Stimulated activated CD4-positive, alpha-beta T cell treated with anti-CD3 and anti-CD28 coated beads, Interleukin-1b, Interleukin-23, amount 100 ng/mL, for 24 hours (primary cell): ENCODE measurements around the gene SLC12A8.

ENCODE experiments used
- DNase-seq, 4 experiments: peaks; one replicate each; pipeline ENCODE4 v3.0.0-alpha.2; 2020; ENCODE audit warnings: low read depth in 4 of 4, low spot score in 1 of 4

The SLC12A8 gene

GRCh38 chr3:125079675-125080045, 132.9 kb downstream of the SLC12A8 start:
- DNase-seq = no peak

- DNase-seq = no peak
Observed at GRCh38 chr3:125078951-125079674, 133.4 kb downstream of the SLC12A8 start.

DNA sequence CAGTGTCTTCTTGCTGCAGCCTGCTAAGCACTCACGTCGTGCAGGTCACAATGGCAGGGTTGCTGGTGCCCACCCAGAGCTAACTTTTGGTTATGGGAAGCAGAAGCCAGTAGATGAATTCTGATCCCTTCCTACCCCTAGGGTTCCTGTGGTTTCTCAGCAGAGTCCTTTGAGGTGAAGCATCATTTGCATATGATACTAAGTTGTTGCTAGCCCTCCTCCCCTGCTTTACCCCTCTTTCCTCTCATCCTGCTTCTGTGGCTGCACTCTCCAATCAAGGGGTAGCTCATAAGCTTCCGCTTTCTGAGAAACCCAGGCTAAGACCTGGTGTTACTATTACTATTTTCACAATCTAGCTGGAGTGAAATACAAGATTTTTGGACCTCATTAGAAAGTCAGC, 134.7 kb downstream of the SLC12A8 start:
- DNase-seq = no peak

GRCh38 chr3:125076464-125076863, 136.1 kb downstream of the SLC12A8 start:
- DNase-seq = no peak

- DNase-seq = no peak
Observed at GRCh38 chr3:125075738-125076137, 136.8 kb downstream of the SLC12A8 start.

GRCh38 chr3:125073390-125073905, 139.1 kb downstream of the SLC12A8 start:
- no peak for DNase-seq

DNA sequence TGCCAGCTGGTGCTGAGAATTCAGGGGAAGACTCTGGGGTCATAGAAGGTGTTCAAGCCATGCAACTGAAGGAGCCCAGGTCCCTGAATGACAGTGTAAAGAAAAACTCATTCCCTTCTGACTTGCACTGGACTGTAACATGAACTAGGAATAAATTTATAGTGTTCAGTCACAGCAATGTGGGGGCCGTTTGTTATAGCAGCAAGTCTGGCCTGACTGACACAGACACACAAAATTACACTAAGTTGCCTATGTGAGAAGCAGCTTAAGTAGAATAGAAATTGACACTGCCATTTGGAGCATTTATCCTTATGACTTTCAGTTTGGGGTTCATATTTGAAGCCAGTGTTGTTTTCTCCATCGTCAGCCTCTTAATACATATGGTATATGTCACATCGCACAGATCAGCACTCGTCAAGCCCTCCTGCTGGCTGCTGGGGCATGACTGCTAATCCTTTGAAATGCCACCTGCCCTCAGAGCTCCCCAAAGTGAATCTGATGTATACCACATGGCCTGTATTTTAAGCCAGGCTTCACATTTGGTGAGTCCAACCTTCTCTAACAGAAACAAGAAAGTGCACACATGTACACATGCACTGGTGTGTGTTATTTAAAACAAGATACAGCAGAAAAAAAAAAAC, 139.7 kb downstream of the SLC12A8 start:
- DNase-seq = no peak

DNA sequence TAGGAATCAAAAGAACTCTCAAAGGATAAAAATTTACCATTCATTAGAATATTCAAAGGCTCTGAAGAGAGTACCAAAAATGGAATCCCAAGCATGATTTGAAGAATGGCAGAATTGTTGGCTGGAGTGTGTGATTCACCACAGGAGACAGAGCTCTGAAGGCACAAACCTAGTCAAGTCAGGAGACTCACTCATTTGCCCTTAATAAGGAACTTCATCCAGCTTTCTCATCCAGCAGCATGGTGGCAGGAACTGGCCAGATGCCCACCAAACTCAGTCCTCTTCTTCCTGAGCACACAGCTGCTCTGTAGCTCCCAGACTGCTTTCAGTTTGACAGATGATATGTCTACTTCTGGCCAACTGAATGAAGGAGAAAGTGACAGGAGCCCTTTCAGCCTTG, 140.2 kb downstream of the SLC12A8 start:
- no peak for DNase-seq

DNA sequence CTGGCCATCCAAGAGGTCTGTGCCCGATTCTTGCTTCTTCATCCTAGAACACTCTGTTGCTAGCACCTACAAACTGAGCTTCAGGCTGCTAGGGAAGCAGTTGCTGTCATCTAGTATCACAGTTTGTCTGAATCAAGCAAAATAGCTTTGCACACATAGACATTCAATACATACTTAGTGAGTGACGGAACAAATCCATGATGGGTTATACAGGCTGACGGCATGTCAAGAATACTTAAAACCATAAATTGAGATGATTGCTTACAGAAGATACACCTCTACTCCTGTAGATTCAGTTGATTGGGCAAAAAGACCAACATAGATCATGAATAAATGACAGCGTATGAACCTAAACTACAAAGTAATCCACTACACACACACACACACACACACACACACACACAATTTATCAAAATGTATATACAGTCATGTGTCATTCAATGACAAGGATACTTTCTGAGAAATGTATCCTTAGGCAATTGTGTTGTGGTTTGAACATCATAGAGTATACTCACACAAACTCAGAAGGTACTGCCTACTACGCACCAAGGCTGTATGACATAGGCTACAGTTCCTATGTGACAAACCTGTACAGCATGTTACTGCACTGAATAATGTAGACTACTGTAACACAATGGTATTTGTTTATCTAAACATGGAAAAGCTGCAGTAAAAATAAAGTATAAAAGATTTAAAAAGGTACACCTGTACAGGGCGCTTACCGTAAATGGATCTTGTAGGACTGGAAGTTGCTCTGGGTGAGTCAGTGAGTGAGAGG, 142.4 kb downstream of the SLC12A8 start:
- DNase-seq = no peak

DNA sequence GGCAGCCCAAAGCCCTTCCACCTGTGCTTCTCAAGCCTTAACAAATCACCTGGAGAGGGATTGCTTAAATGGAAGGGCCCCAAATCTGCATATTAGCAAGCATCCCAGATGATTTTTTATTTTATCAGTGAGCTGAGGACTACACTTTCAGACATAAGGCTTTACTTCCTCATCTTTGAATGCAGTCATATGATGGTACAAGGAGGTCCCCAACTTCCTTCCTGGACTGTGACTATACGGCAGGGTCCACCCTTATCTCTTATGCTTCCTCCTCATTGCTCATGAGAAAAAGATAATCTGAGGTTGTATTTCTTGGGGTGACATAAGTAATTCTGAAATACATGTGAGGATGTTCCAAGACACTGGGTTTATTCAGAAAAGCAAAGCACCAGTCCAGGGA, 143.1 kb downstream of the SLC12A8 start:
- DNase-seq = no peak

DNA sequence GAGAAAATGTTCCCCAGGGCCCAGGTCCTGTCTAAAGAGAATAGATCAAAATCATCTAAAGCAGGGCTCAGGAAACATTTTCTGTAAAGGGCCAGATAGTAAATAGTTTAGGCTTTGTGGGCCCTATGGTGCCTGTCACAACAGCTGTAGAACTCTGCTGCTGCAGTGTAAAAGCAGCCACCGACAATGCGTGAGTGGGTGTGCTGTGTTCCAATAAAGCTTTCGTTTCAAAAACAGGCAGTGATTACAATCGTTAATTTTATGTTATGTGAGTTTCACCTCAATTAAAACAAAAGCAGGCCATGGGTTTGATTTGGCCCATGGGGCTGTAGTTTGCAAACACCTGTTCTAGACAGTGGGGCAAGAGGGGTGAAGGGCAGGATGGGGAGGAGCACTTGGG, 144.3 kb downstream of the SLC12A8 start:
- no peak for DNase-seq

- DNase-seq = no peak
Observed at GRCh38 chr3:125067225-125067624, 145.3 kb downstream of the SLC12A8 start.

- DNase-seq = no peak
Observed at GRCh38 chr3:125062904-125063618, 149.5 kb downstream of the SLC12A8 start.

DNA sequence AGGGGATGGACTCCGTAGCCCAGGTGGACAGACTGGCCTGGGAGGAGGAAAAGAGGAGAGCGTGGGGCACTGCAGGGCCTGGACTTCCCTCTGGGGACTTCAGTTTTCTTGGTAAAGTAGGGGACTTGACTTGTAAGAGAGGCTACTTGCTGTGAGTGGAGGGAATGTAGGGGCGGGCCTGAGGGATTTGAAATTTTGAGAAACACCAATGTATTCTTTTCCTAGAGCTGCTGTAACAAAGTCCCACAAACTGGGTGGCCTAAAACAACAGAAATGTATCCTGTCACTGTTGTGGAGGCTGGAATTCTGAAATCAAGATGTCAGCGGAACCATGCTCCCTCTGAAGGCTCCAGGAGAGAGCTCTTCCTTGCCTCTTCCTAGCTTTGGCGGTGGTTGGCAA, 150.9 kb downstream of the SLC12A8 start:
- DNase-seq = no peak

GRCh38 chr3:125061170-125061569, 151.4 kb downstream of the SLC12A8 start:
- DNase-seq = no peak

DNA sequence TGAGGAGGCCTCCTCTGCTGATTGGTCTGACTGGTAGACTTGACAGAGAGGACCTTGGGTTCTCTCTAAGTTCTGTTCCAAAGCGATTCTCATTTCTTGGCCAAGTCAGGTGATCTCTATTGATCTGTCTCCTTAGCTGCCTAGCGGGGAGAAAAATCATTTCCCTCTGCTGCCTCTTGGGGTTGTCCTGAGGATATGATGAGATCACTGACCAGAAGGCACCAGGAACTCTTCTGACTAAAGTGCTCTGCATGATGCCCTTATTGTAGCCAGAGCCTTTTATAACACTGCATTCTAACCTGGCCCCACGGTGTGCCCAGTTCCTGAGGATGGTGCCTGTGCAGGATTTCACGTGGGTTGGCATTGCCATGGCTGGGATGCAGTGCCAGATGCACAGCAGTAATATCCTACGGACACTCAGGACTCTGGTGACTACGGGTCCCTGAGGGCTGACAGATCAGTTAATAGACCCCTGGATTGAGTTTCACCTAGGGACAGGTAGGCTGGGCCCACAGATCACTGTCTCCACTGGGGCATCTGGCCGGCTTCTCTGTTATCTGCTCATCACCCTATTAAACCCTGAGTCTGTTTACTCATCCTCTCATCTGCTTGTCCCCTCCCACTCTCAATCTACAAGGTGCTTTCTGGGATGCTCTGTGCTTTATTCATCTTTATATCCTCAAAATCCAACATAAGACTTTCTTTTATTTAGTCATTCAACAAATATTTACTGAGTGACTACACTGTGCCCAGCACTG, 152.9 kb downstream of the SLC12A8 start:
- DNase-seq = no peak

- DNase-seq = no peak
Observed at GRCh38 chr3:125058959-125059358, 153.6 kb downstream of the SLC12A8 start.

- DNase-seq = no peak
Observed at GRCh38 chr3:125058529-125058928, 154.0 kb downstream of the SLC12A8 start.

GRCh38 chr3:125057186-125057850, 155.2 kb downstream of the SLC12A8 start:
- no peak for DNase-seq
